Activated CD4-positive, CD25-positive, alpha-beta regulatory T cell treated with anti-CD3 and anti-CD28 coated beads, Interleukin-2, amount 50 U/mL, for 72 hours (primary cell): ENCODE data around the gene GJD4.

ENCODE experiments used
- DNase-seq: peaks from one replicate; pipeline ENCODE4 v3.0.0; 2021

GJD4 gene

DNA sequence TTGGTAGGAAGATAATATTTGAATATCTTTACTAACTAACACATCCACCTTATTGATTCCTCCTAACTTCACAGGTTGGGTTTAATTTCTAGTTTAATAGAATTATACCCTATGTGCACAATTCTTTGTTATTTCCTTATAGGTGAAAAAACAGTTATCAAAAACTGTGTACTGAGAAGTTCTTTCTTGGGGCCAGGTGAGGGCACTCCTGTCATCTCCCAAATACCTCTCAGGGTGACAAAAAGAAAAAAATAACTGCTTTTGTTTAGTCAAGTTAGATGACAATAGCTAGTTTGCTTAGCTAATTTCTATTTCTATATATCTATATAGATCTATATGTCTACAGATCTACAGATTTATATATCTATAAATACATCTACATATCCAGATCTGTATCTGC is 26.9 kb downstream of the GJD4 start:
- DNase-seq: no peak

DNA sequence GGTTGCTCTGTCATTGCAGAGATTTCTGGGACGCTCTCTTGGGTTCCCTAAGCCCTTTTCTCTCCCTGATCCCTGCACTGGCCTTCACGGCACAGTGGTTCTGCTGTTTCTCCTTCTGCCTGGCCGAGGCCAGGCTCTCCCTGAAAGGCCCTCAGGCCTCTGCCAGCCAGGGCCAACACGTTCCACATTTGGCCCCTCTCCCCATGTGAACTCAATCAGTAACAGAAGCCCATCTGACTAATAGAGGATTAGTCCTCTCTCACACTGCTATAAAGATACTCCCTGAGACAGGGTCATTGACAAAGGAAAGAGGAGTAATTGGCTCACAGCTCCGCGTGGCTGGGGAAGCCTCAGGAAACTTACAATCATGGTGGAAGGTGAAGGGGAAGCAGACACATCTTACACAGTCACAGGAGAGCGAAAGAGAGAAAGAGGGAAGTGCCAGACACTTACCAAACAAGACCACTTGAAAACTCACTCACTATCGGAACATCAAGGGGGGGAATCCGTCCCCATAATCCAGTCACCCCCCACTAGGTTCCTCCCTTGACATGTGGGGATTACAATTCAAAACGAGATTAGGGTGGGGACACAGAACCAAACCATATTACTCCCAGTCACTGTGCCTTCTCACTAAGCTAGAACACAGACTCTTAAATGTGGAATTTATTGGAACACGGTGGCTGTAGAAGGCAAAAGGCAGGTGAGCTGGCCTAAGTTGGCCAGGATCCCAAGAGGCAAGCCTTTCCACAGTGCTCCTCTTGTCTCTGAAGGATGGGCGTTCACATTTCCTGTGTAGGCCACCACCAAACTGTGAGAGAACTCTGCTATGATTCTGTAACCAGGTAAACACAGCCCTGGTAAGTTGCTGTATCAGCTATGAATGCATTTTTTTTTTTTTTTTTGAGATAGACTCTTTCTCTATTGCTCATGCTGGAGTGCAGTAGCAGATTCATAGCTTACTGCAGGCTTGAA is 28.2 kb downstream of the GJD4 start:
- DNase-seq: no peak

DNA sequence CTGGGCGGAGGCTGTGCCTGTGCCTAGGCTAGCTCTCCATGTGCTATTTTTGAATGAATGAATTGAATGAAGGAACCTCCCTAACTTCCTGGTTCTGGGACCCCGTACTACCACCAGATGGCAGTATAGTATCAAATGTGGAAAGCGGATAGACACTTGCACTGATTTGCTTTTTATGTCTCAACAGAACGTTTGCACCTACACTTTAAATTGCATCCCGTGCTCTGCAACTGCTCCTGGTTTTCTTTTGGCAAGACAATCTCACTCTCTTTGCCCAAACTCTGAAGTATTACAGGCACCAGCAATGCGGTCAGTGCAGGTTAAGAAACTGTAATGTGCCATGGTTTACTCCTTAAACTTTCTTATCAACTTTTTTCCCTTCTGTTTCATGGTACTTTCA is 30.4 kb downstream of the GJD4 start:
- no peak for DNase-seq

GRCh38 chr10:35636956-35637355 is 31.8 kb downstream of the GJD4 start:
- DNase-seq: no peak

GRCh38 chr10:35637462-35637861 is 32.3 kb downstream of the GJD4 start:
- no peak for DNase-seq

DNA sequence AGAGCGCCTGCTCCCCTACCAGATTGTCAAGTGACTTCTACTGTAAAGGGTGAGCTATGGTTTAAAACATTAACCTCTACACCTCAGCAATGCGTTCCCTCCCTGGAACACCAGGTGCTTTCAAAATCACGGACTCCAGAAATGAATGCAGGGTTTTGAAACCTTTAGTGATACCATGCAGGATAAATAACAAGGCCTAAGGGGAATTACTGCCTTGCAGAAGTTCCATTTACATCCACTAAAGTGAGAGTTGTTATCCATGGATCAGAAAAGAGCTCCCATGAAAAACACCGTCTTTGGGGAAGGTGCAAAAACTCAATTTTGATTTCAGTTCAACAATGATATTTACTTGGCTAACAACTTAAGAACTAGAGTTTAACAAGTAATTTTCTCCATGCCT is 33.0 kb downstream of the GJD4 start:
- DNase-seq: no peak

DNA sequence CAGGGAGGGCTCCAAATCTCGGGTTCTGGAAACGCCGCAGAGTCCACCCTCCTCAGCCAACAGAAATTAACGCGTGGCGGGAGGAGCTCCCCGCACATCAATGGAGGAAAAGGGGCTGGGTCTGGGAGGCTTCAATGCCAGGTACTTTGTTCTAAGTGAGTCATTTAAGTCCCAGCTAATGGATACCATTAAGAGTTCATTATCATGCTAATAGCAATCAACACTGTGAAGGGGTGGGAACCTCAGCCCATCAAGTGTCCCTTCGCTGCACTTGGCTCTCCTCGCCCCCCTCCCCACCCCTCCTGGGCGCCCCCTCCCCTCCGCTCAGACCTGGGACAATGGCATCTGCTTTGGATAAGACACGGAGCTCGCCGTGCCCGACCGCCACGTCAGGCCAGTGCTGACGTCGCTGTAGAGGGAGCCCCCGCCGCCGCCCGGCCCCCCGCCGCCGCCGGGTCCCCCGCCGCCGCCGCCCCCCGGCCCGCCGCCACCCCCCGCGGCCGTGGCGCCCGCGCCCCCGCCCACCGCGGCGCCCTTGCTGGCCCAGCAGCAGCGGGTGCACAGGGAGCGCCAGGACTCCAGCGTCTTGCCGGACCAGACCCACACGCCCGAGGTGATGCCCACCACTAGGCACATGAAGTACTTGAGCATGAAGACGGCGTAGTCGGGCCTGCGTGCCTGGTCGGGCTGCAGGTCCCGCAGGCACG is 34.0 kb downstream of the GJD4 start:
- no peak for DNase-seq

GRCh38 chr10:35639728-35640401 is 34.7 kb downstream of the GJD4 start:
- DNase-seq: no peak

DNA sequence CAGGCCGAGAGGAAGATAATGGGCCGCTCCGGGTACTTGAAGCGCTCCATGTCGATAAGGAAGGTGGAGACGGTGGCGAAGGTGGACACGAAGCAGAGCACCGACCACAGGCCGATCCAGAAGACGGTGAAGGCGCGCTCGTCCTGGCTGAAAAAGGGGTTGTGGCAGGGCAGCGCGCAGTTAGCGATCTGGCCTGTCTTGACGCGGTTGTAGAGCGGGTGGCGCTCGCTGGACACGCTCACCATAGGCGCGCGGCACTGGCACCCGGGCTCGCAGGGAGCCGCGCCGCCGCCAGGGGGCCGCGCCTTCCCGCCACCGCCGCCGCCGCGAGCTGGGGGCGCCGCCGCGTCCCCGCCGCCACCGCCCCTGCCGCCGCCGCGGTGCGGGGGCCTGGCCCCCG is 35.3 kb downstream of the GJD4 start:
- peak; percentile 41 for DNase-seq

GRCh38 chr10:35640951-35641675 is 36.0 kb downstream of the GJD4 start:
- peak; percentile 37 for DNase-seq

GRCh38 chr10:35641676-35642034 is 36.5 kb downstream of the GJD4 start:
- no peak for DNase-seq

- DNase-seq: peak; percentile 67
Observed at GRCh38 chr10:35642035-35642792, 37.1 kb downstream of the GJD4 start, which contains the start of gene FZD8. TSS of gene FZD8 (minus strand) at chr10:35642296. CDS start at chr10:35641429, 867 bp downstream.

GRCh38 chr10:35642793-35643114 is 37.6 kb downstream of the GJD4 start:
- no peak for DNase-seq

DNA sequence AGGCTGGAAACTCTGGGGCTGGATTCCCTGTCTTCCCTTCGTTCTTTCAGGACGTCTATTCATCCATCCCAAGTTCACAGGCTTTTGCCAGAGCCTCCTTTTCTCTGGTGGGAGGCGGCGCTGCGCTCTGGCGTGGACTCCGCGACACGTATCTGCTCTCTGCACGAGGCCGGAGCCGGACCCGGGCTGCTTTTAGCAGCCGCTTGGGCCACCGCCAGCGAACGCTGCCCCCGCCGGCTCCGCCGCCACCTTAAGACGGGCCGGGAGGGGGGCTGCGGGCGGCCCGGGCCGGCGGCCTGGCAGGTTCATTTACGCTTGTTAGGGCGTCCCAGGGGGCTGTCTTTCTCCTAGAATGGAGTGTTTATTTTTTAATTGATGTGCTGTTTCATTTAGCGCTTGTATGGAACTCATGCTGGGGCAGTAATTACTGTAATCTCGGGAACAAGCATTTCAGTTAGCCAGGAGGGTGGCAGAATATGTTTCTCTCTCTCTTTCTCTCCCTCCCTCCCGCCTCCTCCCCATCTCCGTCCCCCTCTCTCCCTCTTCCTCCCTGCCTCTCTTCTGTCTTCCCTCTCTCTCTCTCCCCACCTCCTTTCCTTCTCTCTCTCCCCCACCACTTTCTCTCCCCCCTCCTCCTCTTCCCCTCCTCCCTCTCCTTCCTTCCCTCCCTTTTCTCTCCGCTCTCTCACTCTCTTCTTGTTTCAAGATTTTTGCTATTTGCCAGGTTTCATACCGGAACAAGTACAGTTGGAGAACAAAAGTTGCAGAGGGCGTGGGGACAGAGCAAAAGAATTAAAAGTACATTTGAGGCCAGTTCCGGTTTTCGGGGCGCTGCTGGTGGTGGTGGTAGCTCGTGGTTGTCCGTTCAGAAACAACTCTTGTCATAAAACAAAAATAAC is 38.3 kb downstream of the GJD4 start:
- DNase-seq: no peak

DNA sequence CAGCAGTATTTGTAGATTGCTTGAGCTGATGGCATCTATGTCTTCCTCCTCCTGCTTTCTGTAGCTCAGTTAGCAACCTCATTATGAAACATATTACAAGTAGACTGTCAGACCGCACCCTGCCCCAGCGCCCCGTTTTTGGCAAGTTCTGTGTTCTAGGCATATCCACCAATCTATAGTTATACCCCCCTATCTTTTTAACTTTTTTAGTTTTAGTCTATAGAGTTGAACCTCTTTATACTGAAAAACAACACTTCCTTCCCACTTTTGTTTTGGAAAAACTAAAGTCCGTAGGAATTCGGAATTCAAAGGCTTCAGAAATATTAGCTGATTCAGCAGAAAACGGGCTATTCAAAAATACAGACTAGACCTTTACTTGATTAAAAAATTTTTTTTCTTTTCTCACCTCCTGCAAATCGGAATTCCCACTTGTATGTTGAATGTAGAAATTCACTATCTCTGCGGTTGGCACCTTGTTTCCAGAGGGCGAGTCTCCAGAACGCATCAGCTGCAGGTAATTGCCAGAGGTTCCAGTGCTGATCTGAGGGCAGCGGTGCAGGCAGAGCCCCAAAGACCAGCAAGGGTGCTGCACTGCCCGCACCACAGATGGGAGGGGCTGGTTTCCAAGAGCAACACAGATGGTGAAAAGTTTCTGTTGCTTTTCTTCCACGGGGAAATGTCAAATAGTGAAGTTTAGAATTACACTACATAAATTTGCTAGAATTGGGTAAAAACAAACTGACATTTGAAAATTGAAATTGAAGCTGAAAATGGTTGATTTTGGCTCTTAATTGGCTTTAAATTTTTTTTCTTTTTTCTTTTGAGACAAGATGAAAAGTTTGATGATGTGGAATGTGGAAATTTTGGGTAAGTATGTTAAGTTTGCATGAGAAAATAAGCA is 39.2 kb downstream of the GJD4 start:
- no peak for DNase-seq

- DNase-seq: no peak
Observed at GRCh38 chr10:35650894-35651293, 45.8 kb downstream of the GJD4 start.

DNA sequence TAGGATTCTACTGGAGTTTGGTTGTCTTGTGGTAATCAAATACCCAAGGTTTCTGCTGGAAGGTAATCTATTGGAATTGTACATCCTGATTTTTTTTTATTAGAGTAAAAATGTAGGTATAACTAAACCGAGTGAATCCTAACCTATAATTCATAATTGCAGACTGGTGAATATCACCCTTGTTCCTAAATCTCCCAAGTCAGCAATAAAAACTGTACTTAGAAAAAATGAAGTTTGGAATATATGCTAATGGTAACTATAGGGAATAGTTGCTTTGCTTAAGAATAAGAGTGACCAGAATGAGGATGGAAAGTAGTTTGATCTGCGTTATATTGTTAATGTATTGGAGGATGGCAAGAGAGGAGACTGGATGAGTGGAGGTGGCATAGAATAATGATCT is 47.7 kb downstream of the GJD4 start:
- no peak for DNase-seq

DNA sequence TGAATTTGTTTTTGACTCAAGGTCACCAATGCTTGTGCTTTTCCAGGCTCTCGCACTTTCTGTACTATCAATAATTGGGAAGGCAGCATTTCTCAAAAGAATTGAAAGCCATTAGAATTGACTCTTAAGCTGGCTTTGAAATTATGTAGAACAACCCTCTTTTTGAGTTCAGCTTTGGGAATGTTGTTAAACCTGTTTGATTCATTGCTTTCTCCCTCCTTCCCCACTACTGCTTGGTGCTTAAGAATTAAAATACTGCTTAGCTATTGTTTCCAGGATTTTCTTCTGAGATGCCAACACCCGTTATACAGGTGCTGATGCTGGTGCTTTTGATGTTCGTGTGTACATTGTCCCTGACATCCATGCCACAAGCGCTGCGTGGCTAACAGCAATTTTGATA is 52.5 kb downstream of the GJD4 start:
- no peak for DNase-seq
